Amniotic stem cell (primary cell): ENCODE measurements around the gene MCM8.

Source experiments
- DNase-seq: peaks from one replicate; lab custom pipeline; 2025; lab: John Stamatoyannopoulos, UW

Gene MCM8

GRCh38 chr20:5947276-5947675 is 3.2 kb upstream of the MCM8 start:
- DNase-seq, result no peak

- no peak for DNase-seq
Measured at GRCh38 chr20:5949943-5950270, 545 bp upstream of the MCM8 start.

- no peak for DNase-seq
Measured at GRCh38 chr20:5967469-5967868, 17.0 kb downstream of the MCM8 start.

- DNase-seq, result no peak
Measured at GRCh38 chr20:5968462-5968861, 18.0 kb downstream of the MCM8 start.

GRCh38 chr20:5969348-5969935 is 19.0 kb downstream of the MCM8 start:
- no peak for DNase-seq

GRCh38 chr20:5969940-5970339 is 19.5 kb downstream of the MCM8 start:
- DNase-seq, result no peak

GRCh38 chr20:5970381-5970780 is 19.9 kb downstream of the MCM8 start:
- DNase-seq, result no peak

GRCh38 chr20:5971203-5971602 is 20.8 kb downstream of the MCM8 start:
- DNase-seq, result no peak

- DNase-seq, result no peak
Measured at GRCh38 chr20:5973172-5973571, 22.7 kb downstream of the MCM8 start.

GRCh38 chr20:5973971-5974370 is 23.5 kb downstream of the MCM8 start:
- DNase-seq, result no peak

- no peak for DNase-seq
Measured at GRCh38 chr20:5974531-5974930, 24.1 kb downstream of the MCM8 start.

- no peak for DNase-seq
Measured at GRCh38 chr20:5975778-5976177, 25.3 kb downstream of the MCM8 start.

- no peak for DNase-seq
Measured at GRCh38 chr20:5977223-5977622, 26.8 kb downstream of the MCM8 start.

- no peak for DNase-seq
Measured at GRCh38 chr20:5977975-5978374, 27.5 kb downstream of the MCM8 start.

- no peak for DNase-seq
Measured at GRCh38 chr20:5979801-5980200, 29.3 kb downstream of the MCM8 start.

- DNase-seq, result no peak
Measured at GRCh38 chr20:5980720-5981538, 30.5 kb downstream of the MCM8 start.

GRCh38 chr20:5987383-5987782 is 36.9 kb downstream of the MCM8 start:
- DNase-seq, result no peak

GRCh38 chr20:5989539-5989938 is 39.1 kb downstream of the MCM8 start:
- DNase-seq, result no peak

GRCh38 chr20:5990946-5991345 is 40.5 kb downstream of the MCM8 start:
- no peak for DNase-seq

GRCh38 chr20:5991623-5992441 is 41.4 kb downstream of the MCM8 start:
- DNase-seq, result no peak

- no peak for DNase-seq
Measured at GRCh38 chr20:5996765-5997164, 46.3 kb downstream of the MCM8 start.

GRCh38 chr20:5999783-6000182 is 49.3 kb downstream of the MCM8 start:
- no peak for DNase-seq

- DNase-seq, result no peak
Measured at GRCh38 chr20:6000871-6001270, 50.4 kb downstream of the MCM8 start.
